Measurements from ENCODE around the gene ZNF581.

Gene ZNF581

GRCh38 chr19:55670280-55671053 is 27.0 kb downstream of the ZNF581 start:
- no peak overlapping the region for H3K4me3 ChIP-seq (ENCODE audit: control insufficient read depth, low read depth, low read length)
- no peak for TF ChIP-seq CTCF (conservative IDR thresholded peaks at IDR 0.05; ENCODE audit: control insufficient read depth, insufficient read depth, low read depth, low read length)
- no peak for DNase-seq (ENCODE audit: low read depth)

GRCh38 chr19:55671054-55671378 is 27.6 kb downstream of the ZNF581 start:
- no peak overlapping the region for H3K4me3 ChIP-seq (ENCODE audit: control insufficient read depth, low read depth, low read length)
- DNase-seq (ENCODE audit: low read depth) = no peak
- no peak for TF ChIP-seq CTCF (conservative IDR thresholded peaks at IDR 0.05; ENCODE audit: control insufficient read depth, insufficient read depth, low read depth, low read length)

GRCh38 chr19:55672418-55672817 is 29.0 kb downstream of the ZNF581 start:
- no peak for DNase-seq (ENCODE audit: low read depth)
- no peak for TF ChIP-seq CTCF (conservative IDR thresholded peaks at IDR 0.05; ENCODE audit: control insufficient read depth, insufficient read depth, low read depth, low read length)
- no peak overlapping the region for H3K4me3 ChIP-seq (ENCODE audit: control insufficient read depth, low read depth, low read length)

GRCh38 chr19:55673465-55673864 is 30.0 kb downstream of the ZNF581 start:
- DNase-seq (ENCODE audit: low read depth) = no peak
- no peak for TF ChIP-seq CTCF (conservative IDR thresholded peaks at IDR 0.05; ENCODE audit: control insufficient read depth, insufficient read depth, low read depth, low read length)
- no peak overlapping the region for H3K4me3 ChIP-seq (ENCODE audit: control insufficient read depth, low read depth, low read length)

- H3K4me3 ChIP-seq (ENCODE audit: control insufficient read depth, low read depth, low read length) = no peak overlapping the region
- DNase-seq (ENCODE audit: low read depth) = no peak
These were observed 30.4 kb downstream of the ZNF581 start for GRCh38 chr19:55673889-55674288.

GRCh38 chr19:55674459-55674840 is 31.0 kb downstream of the ZNF581 start:
- no peak for TF ChIP-seq CTCF (conservative IDR thresholded peaks at IDR 0.05; ENCODE audit: control insufficient read depth, insufficient read depth, low read depth, low read length)
- no peak for DNase-seq (ENCODE audit: low read depth)
- H3K4me3 ChIP-seq (ENCODE audit: control insufficient read depth, low read depth, low read length) = peak overlapping the region; percentile 41

More at GRCh38 chr19:55673889-55674288, 30.4 kb downstream of the ZNF581 start:
- TF ChIP-seq CTCF (conservative IDR thresholded peaks at IDR 0.05; ENCODE audit: control insufficient read depth, insufficient read depth, low read depth, low read length) = no peak
